HG02571 (cell line): ENCODE results near the gene SPATA33.
"Not testable (repeated sequence)": the region's sequence is repeated elsewhere in the genome, so short reads cannot be mapped to it uniquely, and the experiment has no call there.

Source experiments
- ATAC-seq: cut with Tn5 transposase; IDR thresholded peaks from one replicate; pipeline ENCODE4 v1.9.1; 2021; ENCODE audit warnings: mild to moderate bottlenecking, moderate library complexity; ENCODE audit not compliant: unreplicated experiment

Gene SPATA33

GRCh38 chr16:89691231-89691985 is 33.8 kb downstream of the SPATA33 start:
- no peak for ATAC-seq

- no peak for ATAC-seq
These were observed 34.4 kb downstream of the SPATA33 start for GRCh38 chr16:89691986-89692569.

GRCh38 chr16:89693289-89693731 is 35.7 kb downstream of the SPATA33 start:
- ATAC-seq, result no peak

- ATAC-seq, result no peak
These were observed 36.5 kb downstream of the SPATA33 start for GRCh38 chr16:89693931-89694783.

- not testable (repeated sequence) for ATAC-seq
These were observed 37.1 kb downstream of the SPATA33 start for GRCh38 chr16:89694784-89695085.

- no peak for ATAC-seq
These were observed 37.6 kb downstream of the SPATA33 start for GRCh38 chr16:89695086-89695874.

GRCh38 chr16:89695875-89696669 is 38.4 kb downstream of the SPATA33 start:
- ATAC-seq, result no peak

- ATAC-seq, result no peak
These were observed 39.1 kb downstream of the SPATA33 start for GRCh38 chr16:89696670-89697128.

- no peak for ATAC-seq
These were observed 39.6 kb downstream of the SPATA33 start for GRCh38 chr16:89697161-89697615.

GRCh38 chr16:89697616-89698331 is 40.1 kb downstream of the SPATA33 start:
- ATAC-seq, result no peak

GRCh38 chr16:89698717-89699116 is 41.1 kb downstream of the SPATA33 start:
- not testable (repeated sequence) for ATAC-seq

GRCh38 chr16:89699629-89700099 is 42.0 kb downstream of the SPATA33 start:
- not testable (repeated sequence) for ATAC-seq

- ATAC-seq, result peak; percentile 43
These were observed 42.5 kb downstream of the SPATA33 start for GRCh38 chr16:89700100-89700648.

- ATAC-seq, result no peak
These were observed 43.2 kb downstream of the SPATA33 start for GRCh38 chr16:89700649-89701424.

- ATAC-seq, result peak; percentile 49
These were observed 44.1 kb downstream of the SPATA33 start, which contains the start of gene SPATA2L for GRCh38 chr16:89701425-89702406. TSS of gene SPATA2L (minus strand) at chr16:89701705. CDS start at chr16:89701232, 473 bp downstream.

GRCh38 chr16:89704281-89704680 is 46.6 kb downstream of the SPATA33 start:
- no peak for ATAC-seq

GRCh38 chr16:89705006-89705405 is 47.4 kb downstream of the SPATA33 start:
- no peak for ATAC-seq
